IMR-90 (cell line): ENCODE data around the gene TECPR2. TPM values are rescaled to one million over a fixed set of nuclear protein-coding genes. Genes with fewer than 3 reads are reported as not detected.

Experiments
- ATAC-seq: fragments of 200-7000 bp; cut with Tn5 transposase; 2 replicates; pipeline ENCODE4 v1.9.1; 2020; ENCODE audit warnings: low read depth, mild to moderate bottlenecking, moderate library complexity
- BruUV-seq: library from RNA; stranded (reverse); fragments of 400-500 nt; replicated peaks from 2 replicates; lab custom pipeline; 2021; lab: Mats Ljungman, UMichigan
- CTCF ChIA-PET: fragments of 300-600 bp; formaldehyde crosslinking; extraction: SDS; loops from one replicate; lab custom pipeline; 2021; ENCODE audit warnings: antibody characterized with exemption; lab: Yijun Ruan, JAX
- POLR2A ChIA-PET: fragments of 300-600 bp; sonication (Branson Sonifier 250); formaldehyde crosslinking; loops from one replicate; lab custom pipeline; 2022; ENCODE audit warnings: antibody characterized with exemption; ENCODE audit not compliant: unreplicated experiment; lab: Charles Lee
- DNase-seq: peaks from one replicate; pipeline ENCODE4 v3.0.0; 2013
- H2AFZ ChIP-seq: replicated peaks from 2 replicates; pipeline ENCODE3; 2013; ENCODE audit warnings: low read length, mild to moderate bottlenecking; ENCODE audit not compliant: poor library complexity
- H2AK5ac ChIP-seq: 2 replicates; pipeline ENCODE4 v1.6.1; 2013; ENCODE audit warnings: low read depth, low read length, inconsistent platforms
- H2AK9ac ChIP-seq: replicated peaks from 2 replicates; pipeline ENCODE3; 2013; ENCODE audit warnings: mild to moderate bottlenecking, low read depth, low read length, moderate library complexity; ENCODE audit not compliant: poor library complexity
- H2BK120ac ChIP-seq: 2 replicates; pipeline ENCODE4 v1.6.1; 2013; ENCODE audit warnings: low read depth, low read length, inconsistent platforms
- H2BK15ac ChIP-seq: 3 replicates; pipeline ENCODE4 v1.6.1; 2013; ENCODE audit warnings: low read depth, low read length, inconsistent platforms
- H2BK20ac ChIP-seq: 2 replicates; pipeline ENCODE4 v1.6.1; 2013; ENCODE audit warnings: low read depth, mild to moderate bottlenecking, inconsistent platforms, low read length, moderate library complexity
- H2BK5ac ChIP-seq: 2 replicates; pipeline ENCODE4 v1.6.1; 2013; ENCODE audit warnings: mild to moderate bottlenecking, low read depth, low read length, inconsistent platforms; ENCODE audit not compliant: poor library complexity, severe bottlenecking
- H3K14ac ChIP-seq: replicated peaks from 2 replicates; pipeline ENCODE4 v1.6.1; 2013; ENCODE audit warnings: low read depth, low read length, inconsistent platforms
- H3K18ac ChIP-seq: 2 replicates; pipeline ENCODE4 v1.6.1; 2013; ENCODE audit warnings: low read depth, low read length, control low read depth
- H3K23ac ChIP-seq: 2 replicates; pipeline ENCODE4 v1.6.1; 2013; ENCODE audit warnings: low read depth, low read length, inconsistent platforms
- H3K27ac ChIP-seq: 2 replicates; pipeline ENCODE4 v1.5.1; 2013; ENCODE audit warnings: mild to moderate bottlenecking, control low read depth, low read length; ENCODE audit not compliant: insufficient read depth
- H3K27me3 ChIP-seq: 2 replicates; pipeline ENCODE4 v1.6.1; 2013; ENCODE audit warnings: low read length; ENCODE audit not compliant: control insufficient read depth, insufficient read depth
- H3K36me3 ChIP-seq: 2 replicates; pipeline ENCODE4 v1.6.1; 2013; ENCODE audit warnings: low read length, mixed read lengths; ENCODE audit not compliant: control insufficient read depth, insufficient read depth
- H3K4ac ChIP-seq: 2 replicates; pipeline ENCODE4 v1.6.1; 2013; ENCODE audit warnings: low read depth, low read length, inconsistent platforms
- H3K4me1 ChIP-seq: 2 replicates; pipeline ENCODE4 v1.6.1; 2013; ENCODE audit warnings: low read length, mixed read lengths; ENCODE audit not compliant: control insufficient read depth, insufficient read depth
- H3K4me2 ChIP-seq: 2 replicates; pipeline ENCODE4 v1.6.1; 2013; ENCODE audit warnings: low read depth, mild to moderate bottlenecking, control low read depth, low read length, moderate library complexity
- H3K4me3 ChIP-seq: 2 replicates; pipeline ENCODE4 v1.5.1; 2013; ENCODE audit warnings: low read depth, mild to moderate bottlenecking, control low read depth, low read length, moderate library complexity; ENCODE audit not compliant: insufficient read depth
- H3K56ac ChIP-seq: 2 replicates; pipeline ENCODE4 v1.6.1; 2013; ENCODE audit warnings: low read length, inconsistent platforms; ENCODE audit not compliant: insufficient read depth; ENCODE audit errors: extremely low read depth
- H3K79me1 ChIP-seq, 2 experiments: 2 replicates each; pipeline ENCODE4 v1.6.1; 2013; ENCODE audit warnings: low read length in 2 of 2, inconsistent platforms in 1 of 2, low read depth in 1 of 2
- H3K9ac ChIP-seq: 2 replicates; pipeline ENCODE4 v1.6.1; 2013; ENCODE audit warnings: low read depth, low read length, control low read depth
- H3K9me1 ChIP-seq: 2 replicates; pipeline ENCODE4 v1.6.1; 2013; ENCODE audit warnings: low read length, inconsistent platforms; ENCODE audit not compliant: insufficient read depth
- H3K9me3 ChIP-seq: 2 replicates; pipeline ENCODE4 v1.6.1; 2013; ENCODE audit warnings: low read length; ENCODE audit not compliant: control insufficient read depth, insufficient read depth
- H4K20me1 ChIP-seq: 2 replicates; pipeline ENCODE4 v1.6.1; 2013; ENCODE audit warnings: low read length, inconsistent platforms; ENCODE audit not compliant: insufficient read depth
- H4K5ac ChIP-seq: 2 replicates; pipeline ENCODE4 v1.6.1; 2013; ENCODE audit warnings: mild to moderate bottlenecking, low read depth, low read length, control low read depth
- H4K8ac ChIP-seq, 2 experiments: 2 replicates each; pipeline ENCODE4 v1.6.1; 2013; ENCODE audit warnings: low read depth in 2 of 2, low read length in 2 of 2, control low read depth in 1 of 2, inconsistent platforms in 1 of 2
- H4K91ac ChIP-seq: 2 replicates; pipeline ENCODE4 v1.6.1; 2013; ENCODE audit warnings: low read depth, low read length, inconsistent platforms; ENCODE audit not compliant: insufficient read depth
- MAFK ChIP-seq: IDR thresholded peaks from 2 replicates; pipeline ENCODE4 v1.6.1; 2012; ENCODE audit warnings: low read depth, low read length, improper control_type of control experiment
- MAZ ChIP-seq: IDR thresholded peaks from 2 replicates; pipeline ENCODE4 v1.6.1; 2012; ENCODE audit warnings: low read depth, mild to moderate bottlenecking, low read length, improper control_type of control experiment, moderate library complexity, borderline replicate concordance
- RCOR1 ChIP-seq: IDR thresholded peaks from 2 replicates; pipeline ENCODE4 v1.6.1; 2012; ENCODE audit warnings: mild to moderate bottlenecking, low read length, improper control_type of control experiment; ENCODE audit not compliant: insufficient replicate concordance
- WGBS, 2 experiments: methylation state at CpG; one replicate each; pipeline versions ENCODE4 v1.1.5 to v1.1.7; 2013; ENCODE audit warnings: missing lambda C conversion rate in 2 of 2; ENCODE audit not compliant: insufficient read length in 1 of 2; ENCODE audit errors: extremely low coverage in 2 of 2; 5-methylcytosine and 5-hydroxymethylcytosine counted together
- dilution Hi-C: fragments of 300-500 bp; cut with HindIII; formaldehyde crosslinking; loops from one replicate; pipeline ENCODE4 v1.14.3; 2018; ENCODE audit warnings: low sequenced_read_pairs; ENCODE audit not compliant: unreplicated experiment
- in situ Hi-C: fragments of 300-500 bp; cut with MboI; formaldehyde crosslinking; loops from 3 replicates; pipeline ENCODE4 v1.14.3; 2019; ENCODE audit warnings: low sequenced_read_pairs, inconsistent platforms, mixed read lengths
- intact Hi-C: fragments of 100-400 bp; cut with micrococcal nuclease; formaldehyde crosslinking; loops from 2 replicates; pipeline ENCODE4 v1.10.0; 2022
- polyA plus RNA-seq, 3 experiments: library from polyadenylated mRNA; depleted of rRNA; stranded (reverse); fragments of >200 nt; gene quantifications; 2 replicates each; pipeline ENCODE4 v1.2.3, GENCODE V29; 2012; ENCODE audit warnings: low replicate concordance in 1 of 3
- total RNA-seq: library from RNA; depleted of rRNA; stranded (reverse); fragments of >200 nt; gene quantifications from 2 replicates; pipeline ENCODE4 v1.2.3, GENCODE V29; 2012

Gene TECPR2
- total and polyA plus RNA-seq, 2 of the 4 experiments (the other 2 are of a cell fraction) = 9.5 to 11.7 TPM

- H4K5ac ChIP-seq = no peak overlapping the region
- no peak overlapping the region for H3K56ac ChIP-seq
- H3K36me3 ChIP-seq = peaks cover 7% of the 10 kb centered on the region; the same call in 1 of the 2 replicates
- BruUV-seq = no TSS peak
- no peak overlapping the region for H2BK120ac ChIP-seq
- in situ Hi-C loops (no loop called here), intact Hi-C loops (loop anchor here (2.0 kb wide), 1 partner anchor 37 kb away; no protein-coding TSS in a partner anchor), dilution Hi-C loops (no loop called here)
- no peaks in the 10 kb centered on the region for H4K20me1 ChIP-seq
- POLR2A ChIA-PET = no interaction called here
- H3K4me2 ChIP-seq = no peak overlapping the region
- H3K9ac ChIP-seq = no peak overlapping the region
- DNase-seq (no peak), ATAC-seq (no peak)
- no peak overlapping the region for H3K4ac ChIP-seq
- H2BK20ac ChIP-seq = no peak overlapping the region
- no peak overlapping the region for H2BK15ac ChIP-seq
- H3K23ac ChIP-seq = no peak overlapping the region
- H3K14ac ChIP-seq = no peak overlapping the region
- 57% methylated on average over 1 of the region's 5 CpGs; no CpG with 5 or more reads in 1 of the 2 experiments for WGBS, 2 experiments
- CTCF ChIA-PET = interaction anchor here (1.1 to 2.0 kb wide), 2 partner anchors 13 to 74 kb away, joined by 3 to 7 read pairs; no protein-coding TSS in a partner anchor
- H3K4me1 ChIP-seq = peaks cover 10% of the 10 kb centered on the region
- H2BK5ac ChIP-seq = no peak overlapping the region
- TF ChIP-seq RCOR1 (no peak), MAFK (no peak), MAZ (no peak)
- H4K91ac ChIP-seq = no peak overlapping the region
- H3K27me3 ChIP-seq = no peaks in the 10 kb centered on the region
- H2AFZ ChIP-seq = no peak overlapping the region
- H3K18ac ChIP-seq = no peak overlapping the region
- no peaks in the 10 kb centered on the region for H3K9me3 ChIP-seq
- no peak overlapping the region for H4K8ac ChIP-seq
- H2AK9ac ChIP-seq = no peak overlapping the region
- H3K9me1 ChIP-seq = peaks cover 6% of the 10 kb centered on the region; the same call in 1 of the 2 replicates
- H3K4me3 ChIP-seq = no peak overlapping the region
- no peak overlapping the region for H3K27ac ChIP-seq
- H2AK5ac ChIP-seq = no peak overlapping the region
- peaks cover 11 to 12% of the 10 kb centered on the region in 2 experiments; a peak in 3 of 4 replicates for H3K79me1 ChIP-seq
Measured at GRCh38 chr14:102511538-102511937, 148.8 kb downstream of the TECPR2 start.
